SJCRH30 (cell line): ENCODE measurements around the gene SIRT3. TPM values are rescaled to one million over a fixed set of nuclear protein-coding genes. Genes with fewer than 3 reads are reported as not detected.

ENCODE experiments used
- DNase-seq, 2 experiments: peaks; one replicate each; pipeline ENCODE4 v3.0.0-alpha.2; 2015 to 2020
- H3K27ac ChIP-seq: fragments of 250-450 bp; sonication (Bioruptor Pico); 2 replicates; pipeline ENCODE4 v1.5.1; 2020; ENCODE audit warnings: mild to moderate bottlenecking, moderate library complexity
- H3K27me3 ChIP-seq: fragments of 250-450 bp; sonication (Bioruptor Pico); 2 replicates; pipeline ENCODE4 v1.5.1; 2020; ENCODE audit warnings: mild to moderate bottlenecking, moderate library complexity
- H3K36me3 ChIP-seq: fragments of 250-450 bp; sonication (Bioruptor Pico); 2 replicates; pipeline ENCODE4 v1.5.1; 2020; ENCODE audit warnings: mild to moderate bottlenecking, moderate library complexity
- H3K4me1 ChIP-seq: fragments of 250-450 bp; sonication (Bioruptor Pico); 2 replicates; pipeline ENCODE4 v1.5.1; 2020; ENCODE audit warnings: mild to moderate bottlenecking, moderate library complexity
- H3K4me3 ChIP-seq: fragments of 250-450 bp; sonication (Bioruptor Pico); 2 replicates; pipeline ENCODE4 v1.5.1; 2020; ENCODE audit warnings: mild to moderate bottlenecking, moderate library complexity
- H3K9me3 ChIP-seq: fragments of 250-450 bp; sonication (Bioruptor Pico); replicated peaks from 2 replicates; pipeline ENCODE4 v1.5.1; 2020; ENCODE audit warnings: mild to moderate bottlenecking, moderate library complexity
- total RNA-seq: library from RNA; depleted of rRNA; stranded (reverse); fragments of >200 nt; shearing (Covaris generic); gene quantifications from 2 replicates; pipeline ENCODE4 v1.2.3, GENCODE V29; 2014

The SIRT3 gene
- total RNA-seq, 1 experiment from 2014 or later: 17.2 TPM

DNA sequence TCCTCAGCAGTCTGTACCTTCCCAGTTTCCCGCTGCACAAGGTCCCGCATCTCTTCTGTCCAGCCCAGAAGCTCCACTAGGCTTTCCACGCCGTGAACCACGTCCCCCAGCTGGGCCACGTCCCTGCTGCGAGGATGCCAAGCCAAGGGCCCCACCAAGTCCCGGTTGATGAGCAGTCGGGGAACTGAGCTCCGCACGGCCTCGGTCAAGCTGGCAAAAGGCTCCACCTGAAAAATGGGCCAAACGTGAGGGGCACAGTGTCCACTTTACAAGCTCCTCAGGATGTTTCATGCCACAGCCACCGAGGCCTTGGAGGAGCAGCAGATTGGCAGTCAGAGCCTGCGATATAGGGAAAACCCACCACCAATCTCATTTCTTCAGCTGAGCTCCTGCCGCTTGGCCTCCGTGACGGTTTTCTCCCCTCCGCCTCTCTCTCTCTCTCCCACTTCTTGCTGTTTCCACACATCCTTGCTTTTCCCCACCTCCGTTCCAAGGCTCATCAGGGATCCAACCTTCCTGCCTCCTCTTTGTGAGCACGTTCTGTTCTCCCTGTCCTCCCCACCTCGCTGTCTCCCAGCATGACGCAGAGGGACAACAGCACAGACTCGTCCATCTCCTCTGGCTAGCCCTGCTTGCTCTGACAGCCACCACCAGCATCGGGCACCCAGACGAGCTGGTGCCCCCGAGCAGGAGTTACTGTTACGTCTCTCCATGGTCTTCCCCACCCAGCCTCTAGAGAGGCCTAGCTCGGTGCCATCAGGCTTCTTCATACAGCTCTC is 17.1 kb downstream of the SIRT3 start:
- Histone ChIP-seq H3K27me3 (no peaks in the 10 kb centered on the region), H3K4me3 (no peak overlapping the region), H3K36me3 (peaks cover 13% of the 10 kb centered on the region), H3K4me1 (no peaks in the 10 kb centered on the region), H3K9me3 (no peaks in the 10 kb centered on the region), H3K27ac (no peak overlapping the region)
- no peak for DNase-seq

DNA sequence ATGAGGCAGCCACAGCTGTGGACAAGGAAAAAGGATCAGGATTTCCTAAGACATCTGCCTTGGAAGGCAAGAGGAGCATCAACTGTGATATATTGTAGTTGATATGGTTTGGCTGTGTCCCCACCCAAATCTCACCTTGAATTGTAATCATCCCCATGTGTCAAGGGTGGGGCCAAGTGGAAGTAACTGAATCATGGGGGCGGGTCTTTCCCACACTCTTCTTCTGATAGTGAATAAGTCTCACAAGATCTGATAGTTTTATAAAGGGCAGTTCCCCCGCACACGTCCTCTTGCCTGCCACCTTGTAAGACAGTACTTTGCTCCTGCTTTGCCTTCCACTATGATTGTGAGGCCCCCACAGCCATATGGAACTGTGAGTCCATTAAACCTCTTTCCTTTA is 18.4 kb downstream of the SIRT3 start:
- H3K4me1 ChIP-seq: no peaks in the 10 kb centered on the region
- H3K27ac ChIP-seq: no peak overlapping the region
- H3K27me3 ChIP-seq: no peaks in the 10 kb centered on the region
- no peaks in the 10 kb centered on the region for H3K9me3 ChIP-seq
- DNase-seq: no peak
- H3K36me3 ChIP-seq: peaks cover 25% of the 10 kb centered on the region
- no peak overlapping the region for H3K4me3 ChIP-seq

- DNase-seq: no peak
- Histone ChIP-seq H3K27ac (no peak overlapping the region), H3K9me3 (no peaks in the 10 kb centered on the region), H3K4me3 (no peak overlapping the region), H3K27me3 (no peaks in the 10 kb centered on the region), H3K36me3 (peaks cover 38% of the 10 kb centered on the region), H3K4me1 (no peaks in the 10 kb centered on the region)
Measured at GRCh38 chr11:216081-216974, 19.8 kb downstream of the SIRT3 start.

GRCh38 chr11:215581-216037 is 20.5 kb downstream of the SIRT3 start:
- Histone ChIP-seq H3K27me3 (no peaks in the 10 kb centered on the region), H3K4me1 (no peaks in the 10 kb centered on the region), H3K9me3 (no peaks in the 10 kb centered on the region), H3K4me3 (no peak overlapping the region), H3K27ac (no peak overlapping the region), H3K36me3 (peaks cover 45% of the 10 kb centered on the region)
- no peak for DNase-seq

- no peaks in the 10 kb centered on the region for H3K27me3 ChIP-seq
- H3K9me3 ChIP-seq: no peaks in the 10 kb centered on the region
- no peak overlapping the region for H3K27ac ChIP-seq
- no peak for DNase-seq
- peaks cover 12% of the 10 kb centered on the region for H3K4me1 ChIP-seq
- H3K4me3 ChIP-seq: no peak overlapping the region
- H3K36me3 ChIP-seq: peaks cover 56% of the 10 kb centered on the region
Measured at GRCh38 chr11:214083-214482, 22.1 kb downstream of the SIRT3 start.

DNA sequence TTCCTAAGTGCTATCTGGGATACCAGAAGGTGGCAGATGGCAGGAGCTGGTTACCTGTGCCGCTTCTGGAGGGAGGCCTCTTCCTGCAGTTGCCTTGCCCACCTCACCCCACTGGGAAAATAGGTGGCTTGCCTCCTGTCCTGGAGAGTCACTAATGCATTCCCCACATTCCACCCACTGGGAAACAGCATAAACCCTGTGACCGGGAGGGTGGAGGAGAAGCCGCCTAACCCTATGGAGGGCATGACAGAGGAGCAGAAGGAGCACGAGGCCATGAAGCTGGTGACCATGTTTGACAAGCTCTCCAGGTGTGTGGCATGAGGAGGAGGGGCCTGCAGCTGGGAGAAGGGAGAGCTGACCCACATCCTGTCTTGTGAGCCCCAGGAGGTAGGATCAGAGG is 23.0 kb downstream of the SIRT3 start:
- no peak for DNase-seq
- H3K9me3 ChIP-seq: no peaks in the 10 kb centered on the region
- no peaks in the 10 kb centered on the region for H3K27me3 ChIP-seq
- peaks cover 12% of the 10 kb centered on the region for H3K4me1 ChIP-seq
- peaks cover 56% of the 10 kb centered on the region for H3K36me3 ChIP-seq
- no peak overlapping the region for H3K4me3 ChIP-seq
- no peak overlapping the region for H3K27ac ChIP-seq

DNA sequence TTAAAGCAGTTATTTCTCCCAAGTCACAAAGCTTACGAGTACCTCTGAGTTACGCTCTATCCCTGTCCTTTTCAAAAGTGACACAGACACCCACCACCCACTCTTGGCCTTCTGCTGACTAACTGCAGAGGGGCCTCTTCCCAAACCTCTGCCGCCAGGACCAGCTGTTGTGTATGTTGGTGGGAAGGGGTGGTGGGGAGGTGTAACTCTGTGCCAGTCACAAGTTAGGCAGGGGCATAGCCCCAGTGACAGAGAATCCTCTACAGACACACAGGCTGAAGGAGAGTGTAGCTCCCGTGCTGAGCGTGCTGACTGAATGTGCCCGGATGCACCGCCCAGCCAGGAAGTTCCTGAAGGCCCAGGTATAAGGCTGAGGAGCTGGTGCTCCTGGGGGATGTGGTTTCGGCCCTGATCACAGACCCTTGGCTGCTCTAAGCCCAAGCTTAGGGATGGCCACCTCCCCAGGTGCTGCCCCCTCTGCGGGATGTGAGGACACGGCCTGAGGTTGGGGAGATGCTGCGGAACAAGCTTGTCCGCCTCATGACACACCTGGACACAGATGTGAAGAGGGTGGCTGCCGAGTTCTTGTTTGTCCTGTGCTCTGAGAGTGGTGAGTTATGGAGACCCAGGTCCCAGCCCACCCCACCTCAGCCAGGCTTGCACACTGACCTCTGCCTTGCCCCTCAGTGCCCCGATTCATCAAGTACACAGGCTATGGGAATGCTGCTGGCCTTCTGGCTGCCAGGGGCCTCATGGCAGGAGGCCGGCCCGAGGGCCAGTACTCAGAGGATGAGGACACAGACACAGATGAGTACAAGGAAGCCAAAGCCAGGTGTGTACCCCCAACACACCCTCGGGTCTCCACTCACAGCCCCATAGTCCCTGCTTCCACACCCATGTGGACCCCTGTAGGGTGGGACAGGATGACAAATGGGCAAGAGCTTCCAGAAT is 23.7 kb downstream of the SIRT3 start:
- Histone ChIP-seq H3K4me1 (peaks cover 12% of the 10 kb centered on the region), H3K27ac (no peak overlapping the region), H3K9me3 (no peaks in the 10 kb centered on the region), H3K36me3 (peaks cover 56% of the 10 kb centered on the region), H3K4me3 (no peak overlapping the region), H3K27me3 (no peaks in the 10 kb centered on the region)
- DNase-seq: no peak

DNA sequence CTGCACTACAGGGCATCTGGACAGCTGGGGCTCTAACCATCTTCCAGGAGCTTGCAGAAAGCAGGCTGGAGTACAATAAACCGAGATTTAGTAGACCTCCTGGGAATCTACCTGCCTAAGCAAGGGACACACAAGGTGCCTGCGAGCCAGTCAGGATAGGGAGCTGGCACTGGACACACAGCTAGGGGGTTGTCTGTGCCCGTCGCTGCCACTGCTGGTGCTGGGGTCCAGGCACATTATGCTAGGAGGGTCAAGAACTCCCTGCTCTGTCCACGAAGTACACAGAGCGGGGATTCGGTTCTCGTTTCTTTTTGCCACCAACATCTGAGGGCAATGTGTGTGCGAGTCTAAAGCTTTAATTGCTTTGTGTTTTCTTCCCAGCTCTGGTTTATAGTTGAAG is 24.4 kb downstream of the SIRT3 start:
- Histone ChIP-seq H3K4me1 (peaks cover 12% of the 10 kb centered on the region), H3K36me3 (peaks cover 56% of the 10 kb centered on the region), H3K27me3 (no peaks in the 10 kb centered on the region), H3K27ac (no peak overlapping the region), H3K4me3 (no peak overlapping the region), H3K9me3 (no peaks in the 10 kb centered on the region)
- no peak for DNase-seq

- peaks cover 56% of the 10 kb centered on the region for H3K36me3 ChIP-seq
- no peak overlapping the region for H3K4me3 ChIP-seq
- H3K27me3 ChIP-seq: no peaks in the 10 kb centered on the region
- no peaks in the 10 kb centered on the region for H3K9me3 ChIP-seq
- peaks cover 12% of the 10 kb centered on the region for H3K4me1 ChIP-seq
- DNase-seq: no peak
- no peak overlapping the region for H3K27ac ChIP-seq
Measured at GRCh38 chr11:211295-211694, 24.8 kb downstream of the SIRT3 start.

DNA sequence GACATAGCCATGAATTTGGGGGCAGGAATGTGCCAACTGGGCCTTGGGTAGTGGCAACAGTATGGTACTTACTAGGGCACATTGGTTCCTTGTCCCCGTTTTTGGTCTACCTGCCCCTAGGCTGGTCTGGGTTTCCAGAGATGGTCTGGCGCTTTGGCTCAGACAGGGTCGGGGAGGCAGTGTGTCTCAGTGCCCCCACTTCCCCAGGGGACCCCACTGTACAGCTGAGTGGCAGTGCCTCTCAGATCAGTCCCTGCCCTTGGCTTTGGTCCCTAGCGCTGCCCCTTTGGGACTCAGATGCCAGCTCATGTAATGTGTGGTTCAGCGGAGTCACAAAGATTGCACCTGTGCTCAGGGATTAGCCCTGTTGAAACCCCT is 25.4 kb downstream of the SIRT3 start:
- peaks cover 56% of the 10 kb centered on the region for H3K36me3 ChIP-seq
- H3K4me1 ChIP-seq: peaks cover 12% of the 10 kb centered on the region
- no peak overlapping the region for H3K4me3 ChIP-seq
- H3K27me3 ChIP-seq: no peaks in the 10 kb centered on the region
- H3K9me3 ChIP-seq: no peaks in the 10 kb centered on the region
- H3K27ac ChIP-seq: peak overlapping the region; percentile 43; the same call in 1 of the 2 replicates
- DNase-seq: no peak

GRCh38 chr11:210122-210802 is 25.9 kb downstream of the SIRT3 start:
- Histone ChIP-seq H3K9me3 (no peaks in the 10 kb centered on the region), H3K4me1 (peaks cover 12% of the 10 kb centered on the region), H3K36me3 (peaks cover 53% of the 10 kb centered on the region), H3K27me3 (no peaks in the 10 kb centered on the region), H3K27ac (peak overlapping the region; percentile 43), H3K4me3 (peak overlapping the region; percentile 88; the same call in 1 of the 2 replicates)
- DNase-seq: peak in 1 of 2 experiments; percentile 34

GRCh38 chr11:209275-210121 is 26.6 kb downstream of the SIRT3 start:
- H3K9me3 ChIP-seq: no peaks in the 10 kb centered on the region
- H3K4me1 ChIP-seq: peaks cover 12% of the 10 kb centered on the region
- peak overlapping the region; percentile 66 for H3K27ac ChIP-seq
- H3K36me3 ChIP-seq: peaks cover 49% of the 10 kb centered on the region
- DNase-seq: no peak
- no peaks in the 10 kb centered on the region for H3K27me3 ChIP-seq
- peak overlapping the region; percentile 88 for H3K4me3 ChIP-seq

DNA sequence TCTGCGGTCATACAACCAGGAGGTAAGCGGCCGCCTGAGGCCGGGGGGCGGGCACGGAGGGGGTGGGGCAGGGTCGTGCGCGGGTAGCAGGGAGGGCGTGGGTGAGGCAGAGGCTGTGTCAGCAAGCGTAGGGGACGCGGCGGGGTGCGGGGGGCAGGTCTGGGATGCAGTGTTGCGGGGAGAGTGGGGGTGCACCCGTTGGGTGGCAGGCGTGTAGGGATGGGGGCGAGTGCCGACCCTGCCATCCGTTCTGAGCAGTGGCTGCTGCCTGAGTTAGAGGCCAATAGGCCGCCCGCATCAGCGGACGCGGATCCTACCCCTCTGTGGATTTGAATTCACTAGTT is 27.3 kb downstream of the SIRT3 start:
- H3K9me3 ChIP-seq: no peaks in the 10 kb centered on the region
- no peak for DNase-seq
- peaks cover 18% of the 10 kb centered on the region for H3K4me1 ChIP-seq
- H3K4me3 ChIP-seq: peak overlapping the region; percentile 88
- no peaks in the 10 kb centered on the region for H3K27me3 ChIP-seq
- H3K27ac ChIP-seq: peak overlapping the region; percentile 66; the same call in 1 of the 2 replicates
- H3K36me3 ChIP-seq: peaks cover 44% of the 10 kb centered on the region
